Fibroblast of skin of right quadriceps (primary cell): ENCODE measurements around the gene CCT7.

Experiments used
- DNase-seq: peaks from one replicate; pipeline ENCODE4 v3.0.0-alpha.2; 2013

CCT7 gene

GRCh38 chr2:73297151-73297559 lies 63.0 kb downstream of the CCT7 start:
- no peak for DNase-seq

- no peak for DNase-seq
Observed at GRCh38 chr2:73297586-73297985, 63.5 kb downstream of the CCT7 start.

- DNase-seq: no peak
Observed at GRCh38 chr2:73300926-73301325, 66.8 kb downstream of the CCT7 start.

- DNase-seq: no peak
Observed at GRCh38 chr2:73301636-73302035, 67.5 kb downstream of the CCT7 start.
